ENCODE measurements around the gene FAAH. TPM values are rescaled to one million over a fixed set of nuclear protein-coding genes. Genes with fewer than 3 reads are reported as not detected.

The FAAH gene
- total and polyA plus RNA-seq, 2 of the 4 experiments (the other 2 are of a cell fraction): under 0.01 to 0.19 TPM

GRCh38 chr1:46451948-46452930, 58.1 kb downstream of the FAAH start:
- POLR2A ChIA-PET (ENCODE audit: unreplicated experiment): no interaction called here
- intact Hi-C loops (cut with micrococcal nuclease): no loop called here
- Histone ChIP-seq H3K4me3 (ENCODE audit: insufficient read depth, low read depth, low read length) (no peak overlapping the region), H3K23ac (ENCODE audit: low read depth, low read length) (no peak overlapping the region), H4K20me1 (ENCODE audit: insufficient read depth, low read length) (no peaks in the 10 kb centered on the region), H2AK5ac (ENCODE audit: low read depth, low read length) (no peak overlapping the region), H4K91ac (ENCODE audit: insufficient read depth, low read depth, low read length) (no peak overlapping the region), H3K27ac (ENCODE audit: insufficient read depth, low read length) (no peak overlapping the region), H3K56ac (ENCODE audit: extremely low read depth, insufficient read depth, low read length) (no peak overlapping the region), H3K9me3 (ENCODE audit: control insufficient read depth, insufficient read depth, low read length) (no peaks in the 10 kb centered on the region), H2AK9ac (replicated peaks; ENCODE audit: low read depth, low read length, poor library complexity) (no peak overlapping the region), H3K4me1 (ENCODE audit: control insufficient read depth, insufficient read depth, low read length) (no peaks in the 10 kb centered on the region; the same call in 1 of the 2 replicates), H4K8ac (ENCODE audit: low read depth in 2 of 2, low read length in 2 of 2) (no peak overlapping the region), H2BK15ac (ENCODE audit: low read depth, low read length) (no peak overlapping the region), H4K5ac (ENCODE audit: low read depth, low read length) (no peak overlapping the region), H2AFZ (replicated peaks; ENCODE audit: low read length, poor library complexity) (no peak overlapping the region), H3K18ac (ENCODE audit: low read depth, low read length) (no peak overlapping the region), H3K27me3 (ENCODE audit: control insufficient read depth, insufficient read depth, low read length) (peaks cover 84% of the 10 kb centered on the region), H3K79me1 (ENCODE audit: low read depth in 1 of 2, low read length in 2 of 2) (no peaks in the 10 kb centered on the region), H3K4me2 (ENCODE audit: low read depth, low read length) (no peak overlapping the region), H2BK20ac (ENCODE audit: low read depth, low read length) (no peak overlapping the region), H2BK5ac (ENCODE audit: low read depth, low read length, poor library complexity, severe bottlenecking) (no peak overlapping the region), H3K4ac (ENCODE audit: low read depth, low read length) (no peak overlapping the region), H2BK120ac (ENCODE audit: low read depth, low read length) (no peak overlapping the region), H3K9me1 (ENCODE audit: insufficient read depth, low read length) (no peaks in the 10 kb centered on the region), H3K9ac (ENCODE audit: low read depth, low read length) (no peak overlapping the region), H3K36me3 (ENCODE audit: control insufficient read depth, insufficient read depth, low read length) (no peaks in the 10 kb centered on the region), H3K14ac (replicated peaks; ENCODE audit: low read depth, low read length) (no peak overlapping the region)
- TF ChIP-seq RFX5 (IDR thresholded peaks at IDR 0.05; ENCODE audit: low read depth, low read length): no peak
- no peak for TF ChIP-seq POLR2A (IDR thresholded peaks at IDR 0.05; ENCODE audit: low read depth, low read length)
- no peak for TF ChIP-seq MXI1 (IDR thresholded peaks at IDR 0.05; ENCODE audit: borderline replicate concordance, low read depth, low read length)
- no peak for TF ChIP-seq MAZ (IDR thresholded peaks at IDR 0.05; ENCODE audit: borderline replicate concordance, low read depth, low read length)
- no peak for TF ChIP-seq CHD1 (IDR thresholded peaks at IDR 0.05; ENCODE audit: low read depth, low read length)
- no peak for TF ChIP-seq RCOR1 (IDR thresholded peaks at IDR 0.05; ENCODE audit: insufficient replicate concordance, low read length)
- no peak for TF ChIP-seq BHLHE40 (IDR thresholded peaks at IDR 0.05; ENCODE audit: low read depth, low read length)
- no peak for DNase-seq
- WGBS, 2 experiments (ENCODE audit: extremely low coverage in 2 of 2, insufficient read length in 1 of 2): no CpG with 5 or more reads among the region's 5 CpGs
- no TSS peak for BruUV-seq (replicated peaks)
- dilution Hi-C loops (cut with HindIII; ENCODE audit: low sequenced_read_pairs, unreplicated experiment): no loop called here
- CTCF ChIA-PET: interaction anchor here (1.0 kb wide), 1 partner anchor 8 kb away, joined by 3 read pairs; no protein-coding TSS in a partner anchor
- in situ Hi-C loops (cut with MboI; ENCODE audit: low sequenced_read_pairs): no loop called here
- ATAC-seq (ENCODE audit: low read depth): no peak
